SU-DHL-6 (cell line): Measurements from ENCODE around the gene ARPC2.

Source experiments
- H2AFZ ChIP-seq: fragments of 200-600 bp; sonication (generic); 2 replicates; pipeline ENCODE4 v1.6.1; 2014; ENCODE audit warnings: low read depth, mild to moderate bottlenecking, moderate library complexity, mixed read lengths, antibody characterized with exemption, low read length; ENCODE audit not compliant: severe bottlenecking
- H3F3A ChIP-seq: fragments of 200-600 bp; shearing (Covaris generic); 2 replicates; pipeline ENCODE4 v1.6.0; 2016; ENCODE audit warnings: antibody characterized with exemption, mild to moderate bottlenecking; ENCODE audit not compliant: insufficient read depth
- H3K27ac ChIP-seq: fragments of 200-600 bp; sonication (generic); 2 replicates; pipeline ENCODE4 v1.5.1; 2016; ENCODE audit warnings: low read depth, mild to moderate bottlenecking, low read length, moderate library complexity, mixed read lengths
- H3K27me3 ChIP-seq: fragments of 200-600 bp; sonication (generic), shearing (Covaris generic); 2 replicates; pipeline ENCODE4 v1.6.0; 2014; ENCODE audit warnings: mild to moderate bottlenecking, low read length
- H3K36me3 ChIP-seq: fragments of 200-600 bp; sonication (generic); 2 replicates; pipeline ENCODE4 v1.6.1; 2014; ENCODE audit warnings: mild to moderate bottlenecking, low read length, mixed read lengths
- H3K4me2 ChIP-seq: fragments of 300-600, 200-600 bp; shearing (Covaris generic), sonication (generic); 2 replicates; pipeline ENCODE4 v1.6.0; 2014; ENCODE audit warnings: low read length, low read depth, mild to moderate bottlenecking; ENCODE audit not compliant: poor library complexity, severe bottlenecking
- H3K4me3 ChIP-seq: fragments of 200-600 bp; sonication (generic); 2 replicates; pipeline ENCODE4 v1.5.1; 2014; ENCODE audit warnings: antibody characterized with exemption, low read length, mild to moderate bottlenecking, mixed read lengths; ENCODE audit not compliant: insufficient read depth, poor library complexity, severe bottlenecking
- H3K79me2 ChIP-seq: fragments of 200-600 bp; sonication (generic); 2 replicates; pipeline ENCODE4 v1.6.1; 2014; ENCODE audit warnings: mild to moderate bottlenecking, low read length, moderate library complexity; ENCODE audit not compliant: insufficient read depth
- H3K9ac ChIP-seq: fragments of 200-600 bp; sonication (generic); 2 replicates; pipeline ENCODE4 v1.7.0; 2014; ENCODE audit warnings: mild to moderate bottlenecking, low read length
- H3K9me2 ChIP-seq: fragments of 200-600 bp; sonication (generic); replicated peaks from 2 replicates; pipeline ENCODE4 v1.6.1; 2014; ENCODE audit warnings: low read length; ENCODE audit not compliant: insufficient read depth
- H3K9me3 ChIP-seq: fragments of 200-600 bp; sonication (generic); 2 replicates; pipeline ENCODE4 v1.6.1; 2014; ENCODE audit warnings: low read length, mixed read lengths; ENCODE audit not compliant: insufficient read depth
- H4K20me1 ChIP-seq: fragments of 200-600 bp; sonication (generic); 2 replicates; pipeline ENCODE4 v1.6.1; 2014; ENCODE audit warnings: low read depth, mild to moderate bottlenecking, antibody characterized with exemption, low read length, moderate library complexity, mixed read lengths
- EZH2phosphoT487 ChIP-seq: fragments of 200-600 bp; sonication (generic), shearing (Covaris generic); conservative IDR thresholded peaks from 2 replicates; pipeline ENCODE4 v1.6.1; 2018; ENCODE audit warnings: mild to moderate bottlenecking, antibody characterized with exemption, low read length, moderate library complexity, mixed read lengths
- TF ChIP-seq, protein P1 (sequence below): fragments of 200-600 bp; sonication (generic); IDR thresholded peaks from one replicate; pipeline ENCODE4 v1.5.1; 2017; ENCODE audit warnings: antibody characterized with exemption, mild to moderate bottlenecking, low read length, moderate library complexity; ENCODE audit not compliant: insufficient read depth, poor library complexity, severe bottlenecking

The ARPC2 gene

GRCh38 chr2:218196974-218197373 lies 20.0 kb upstream of the ARPC2 start:
- no peak overlapping the region for H2AFZ ChIP-seq
- no peak for TF ChIP-seq EZH2phosphoT487
- TF ChIP-seq, protein P1, sequence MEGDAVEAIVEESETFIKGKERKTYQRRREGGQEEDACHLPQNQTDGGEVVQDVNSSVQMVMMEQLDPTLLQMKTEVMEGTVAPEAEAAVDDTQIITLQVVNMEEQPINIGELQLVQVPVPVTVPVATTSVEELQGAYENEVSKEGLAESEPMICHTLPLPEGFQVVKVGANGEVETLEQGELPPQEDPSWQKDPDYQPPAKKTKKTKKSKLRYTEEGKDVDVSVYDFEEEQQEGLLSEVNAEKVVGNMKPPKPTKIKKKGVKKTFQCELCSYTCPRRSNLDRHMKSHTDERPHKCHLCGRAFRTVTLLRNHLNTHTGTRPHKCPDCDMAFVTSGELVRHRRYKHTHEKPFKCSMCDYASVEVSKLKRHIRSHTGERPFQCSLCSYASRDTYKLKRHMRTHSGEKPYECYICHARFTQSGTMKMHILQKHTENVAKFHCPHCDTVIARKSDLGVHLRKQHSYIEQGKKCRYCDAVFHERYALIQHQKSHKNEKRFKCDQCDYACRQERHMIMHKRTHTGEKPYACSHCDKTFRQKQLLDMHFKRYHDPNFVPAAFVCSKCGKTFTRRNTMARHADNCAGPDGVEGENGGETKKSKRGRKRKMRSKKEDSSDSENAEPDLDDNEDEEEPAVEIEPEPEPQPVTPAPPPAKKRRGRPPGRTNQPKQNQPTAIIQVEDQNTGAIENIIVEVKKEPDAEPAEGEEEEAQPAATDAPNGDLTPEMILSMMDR: no peak
- no peaks in the 10 kb centered on the region for H3F3A ChIP-seq
- no peak overlapping the region for H3K4me2 ChIP-seq
- no peaks in the 10 kb centered on the region for H3K36me3 ChIP-seq
- H3K4me3 ChIP-seq: no peak overlapping the region
- no peak overlapping the region for H3K9ac ChIP-seq
- no peaks in the 10 kb centered on the region for H3K9me3 ChIP-seq
- H3K27me3 ChIP-seq: no peaks in the 10 kb centered on the region
- no peaks in the 10 kb centered on the region for H4K20me1 ChIP-seq
- H3K79me2 ChIP-seq: no peaks in the 10 kb centered on the region
- H3K9me2 ChIP-seq: no peaks in the 10 kb centered on the region
- no peak overlapping the region for H3K27ac ChIP-seq

- Histone ChIP-seq H2AFZ (no peak overlapping the region), H3K36me3 (no peaks in the 10 kb centered on the region), H3K9me2 (no peaks in the 10 kb centered on the region), H4K20me1 (no peaks in the 10 kb centered on the region), H3K9ac (no peak overlapping the region), H3K27me3 (no peaks in the 10 kb centered on the region), H3K9me3 (no peaks in the 10 kb centered on the region), H3K4me3 (no peak overlapping the region), H3K79me2 (no peaks in the 10 kb centered on the region), H3K4me2 (no peak overlapping the region), H3K27ac (no peak overlapping the region), H3F3A (no peaks in the 10 kb centered on the region)
- TF ChIP-seq, protein P1: no peak
- no peak for TF ChIP-seq EZH2phosphoT487
Measured at GRCh38 chr2:218202266-218202665, 14.7 kb upstream of the ARPC2 start.

GRCh38 chr2:218209078-218209477 lies 7.9 kb upstream of the ARPC2 start:
- Histone ChIP-seq H3K4me3 (no peak overlapping the region), H3K9ac (no peak overlapping the region), H3K9me2 (no peaks in the 10 kb centered on the region), H3K4me2 (no peak overlapping the region), H2AFZ (no peak overlapping the region), H3K79me2 (no peaks in the 10 kb centered on the region), H3K27ac (no peak overlapping the region), H4K20me1 (no peaks in the 10 kb centered on the region), H3K27me3 (no peaks in the 10 kb centered on the region), H3K9me3 (no peaks in the 10 kb centered on the region), H3F3A (no peaks in the 10 kb centered on the region), H3K36me3 (no peaks in the 10 kb centered on the region)
- TF ChIP-seq, protein P1: no peak
- TF ChIP-seq EZH2phosphoT487: no peak
